IPS DF 19.7 (cell line): ENCODE data around the gene GALNTL6.
"Not testable (repeated sequence)": the region's sequence is repeated elsewhere in the genome, so short reads cannot be mapped to it uniquely, and the experiment has no call there.

Experiments used
- DNase-seq: peaks from one replicate; pipeline ENCODE4 v3.0.0-alpha.2; 2013; ENCODE audit warnings: low read depth, low spot score

GALNTL6 gene

DNA sequence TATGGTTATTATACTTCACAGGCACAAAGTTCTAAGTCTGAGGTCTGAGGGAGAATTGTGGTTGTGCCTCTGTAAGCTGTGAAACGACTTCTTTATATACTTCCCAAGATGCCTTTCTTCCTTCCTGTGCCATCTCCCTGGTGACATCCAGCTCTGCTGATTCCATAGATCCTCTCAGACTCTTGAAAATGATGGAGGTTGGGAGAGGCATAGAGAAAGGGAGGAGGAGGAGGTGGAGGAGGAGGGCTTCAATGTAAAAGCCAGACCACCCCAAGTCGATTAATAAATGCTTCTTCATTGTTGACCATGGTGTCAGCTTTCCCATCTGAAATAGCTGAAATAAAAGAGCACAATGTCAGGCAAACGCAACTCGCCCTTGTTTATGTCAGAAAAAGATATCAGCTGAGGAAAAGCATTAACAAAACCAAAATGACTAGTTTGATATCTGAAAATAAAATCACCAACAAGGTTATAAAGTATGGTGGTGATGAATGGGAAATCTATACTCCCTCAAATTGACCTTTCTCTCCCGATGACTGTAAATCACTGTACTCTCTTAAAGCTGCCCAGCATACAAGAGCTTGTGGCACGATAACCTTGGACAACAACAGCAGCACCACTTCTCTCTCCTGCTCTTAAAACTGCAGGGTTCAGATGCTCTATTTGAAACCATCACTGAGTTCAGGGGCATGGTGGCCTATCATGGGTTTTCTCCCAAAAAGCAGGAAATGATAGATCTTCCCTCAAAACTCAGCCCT, 1125.0 kb downstream of the GALNTL6 start:
- DNase-seq = no peak

DNA sequence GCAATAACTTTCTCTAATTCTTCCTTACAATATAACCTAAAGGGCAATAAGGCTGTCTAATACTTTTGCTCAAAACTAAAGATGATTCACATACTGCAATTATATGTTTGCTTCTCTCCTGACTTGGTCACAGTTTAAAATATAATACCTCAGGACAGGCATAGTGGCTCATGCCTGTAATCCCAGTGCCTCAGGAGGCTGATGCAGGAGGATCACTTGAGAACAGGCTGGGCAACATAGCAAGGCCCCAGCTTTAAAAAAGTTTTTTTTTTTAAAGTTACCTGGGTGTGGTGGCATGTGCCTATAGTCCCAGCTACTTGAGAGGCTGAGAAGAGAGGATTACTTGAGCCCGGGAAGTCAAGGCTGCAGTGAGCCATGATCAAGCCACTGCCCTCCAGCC, 1125.7 kb downstream of the GALNTL6 start:
- DNase-seq = no peak

DNA sequence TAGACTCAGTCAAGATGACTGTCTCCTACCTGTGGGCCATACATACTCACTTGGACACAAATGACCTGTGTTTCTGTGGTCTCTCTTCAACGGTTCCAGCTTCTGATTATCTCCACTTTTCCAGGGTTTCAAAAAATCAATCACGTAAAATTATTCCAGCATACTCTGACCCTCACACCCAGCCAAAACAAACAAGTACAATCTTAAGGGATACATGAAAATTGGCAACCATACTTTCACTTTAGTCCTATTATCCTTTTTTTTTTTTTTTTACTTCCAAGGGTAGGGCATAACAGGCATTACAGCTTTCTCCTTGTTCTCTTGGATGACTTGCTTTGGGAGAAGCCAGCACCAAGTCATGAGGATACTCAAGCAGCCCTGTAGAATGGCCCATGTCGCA, 1129.6 kb downstream of the GALNTL6 start:
- no peak for DNase-seq

DNA sequence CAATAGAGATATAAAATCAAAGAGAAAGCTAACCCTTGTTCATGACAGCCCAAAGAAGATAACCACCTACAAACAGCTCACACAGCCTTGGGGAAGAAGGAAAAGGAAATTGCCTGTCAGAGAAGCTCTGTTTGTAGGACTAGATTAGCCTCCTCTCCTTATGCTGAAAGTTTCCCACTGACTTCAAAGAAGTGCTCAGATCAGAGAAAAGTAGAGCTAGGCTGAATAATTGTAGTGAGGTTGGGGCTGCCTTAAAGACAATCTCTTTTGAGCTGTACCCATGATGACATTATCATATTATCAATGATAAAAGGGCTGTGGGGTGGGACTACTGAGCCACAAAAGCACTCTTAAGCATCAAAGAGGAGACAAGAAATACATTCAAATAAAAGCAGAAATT, 1132.4 kb downstream of the GALNTL6 start:
- no peak for DNase-seq

DNA sequence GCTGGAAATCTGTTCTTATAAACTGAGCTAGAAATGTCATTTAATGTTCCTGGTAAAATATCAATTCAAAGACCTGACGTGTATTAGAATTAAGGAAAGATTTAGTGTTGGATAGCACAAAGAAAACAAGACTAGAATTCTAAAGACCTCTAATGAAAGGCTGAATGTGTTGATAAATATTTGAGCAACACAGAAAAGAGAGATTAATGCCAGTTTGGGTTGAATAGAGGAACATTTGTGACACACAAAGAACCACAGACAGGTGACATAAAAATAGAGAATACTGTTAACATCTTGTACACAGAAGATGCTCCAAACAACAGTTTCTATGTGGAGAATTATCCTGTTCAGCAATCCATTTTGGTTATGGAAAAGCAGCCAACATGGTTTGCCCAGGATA, 1133.3 kb downstream of the GALNTL6 start:
- no peak for DNase-seq

DNA sequence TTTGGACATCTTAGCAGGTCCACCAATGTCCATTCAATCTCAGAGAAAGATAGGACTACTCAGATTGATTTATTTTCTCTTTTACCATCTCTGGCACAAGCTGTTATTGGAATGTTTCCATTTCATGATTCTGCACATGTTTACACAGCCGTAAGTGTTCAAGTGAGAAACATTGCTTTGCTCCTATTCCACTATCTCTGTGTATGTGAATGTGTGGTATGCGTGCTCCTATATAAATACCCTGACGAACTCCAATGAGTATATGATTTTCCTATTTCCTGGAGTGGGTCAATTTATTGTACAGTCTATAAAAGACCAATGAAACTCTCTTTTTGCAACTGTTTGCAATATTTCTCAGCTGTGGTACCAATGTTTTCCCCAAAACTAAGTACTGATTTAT, 1134.4 kb downstream of the GALNTL6 start:
- DNase-seq = no peak

DNA sequence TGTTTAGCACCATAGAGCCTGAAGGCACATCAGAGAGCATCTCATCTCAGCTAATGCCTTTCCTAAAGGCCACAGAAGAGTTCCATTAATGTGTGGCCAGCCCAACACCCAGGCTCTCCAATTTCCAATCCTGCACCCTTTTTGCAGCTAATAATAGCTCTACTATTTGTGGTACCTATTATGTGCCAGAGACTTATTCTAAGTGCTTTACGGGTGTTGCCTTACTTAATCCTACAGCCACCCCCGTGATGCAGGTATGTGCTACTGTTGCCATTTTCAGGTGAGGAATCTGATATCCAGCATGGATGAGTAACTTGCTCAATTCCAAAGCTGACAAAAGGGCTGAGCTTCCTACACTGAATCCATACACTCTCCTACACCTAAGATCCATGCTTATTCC, 1137.8 kb downstream of the GALNTL6 start:
- DNase-seq = no peak

DNA sequence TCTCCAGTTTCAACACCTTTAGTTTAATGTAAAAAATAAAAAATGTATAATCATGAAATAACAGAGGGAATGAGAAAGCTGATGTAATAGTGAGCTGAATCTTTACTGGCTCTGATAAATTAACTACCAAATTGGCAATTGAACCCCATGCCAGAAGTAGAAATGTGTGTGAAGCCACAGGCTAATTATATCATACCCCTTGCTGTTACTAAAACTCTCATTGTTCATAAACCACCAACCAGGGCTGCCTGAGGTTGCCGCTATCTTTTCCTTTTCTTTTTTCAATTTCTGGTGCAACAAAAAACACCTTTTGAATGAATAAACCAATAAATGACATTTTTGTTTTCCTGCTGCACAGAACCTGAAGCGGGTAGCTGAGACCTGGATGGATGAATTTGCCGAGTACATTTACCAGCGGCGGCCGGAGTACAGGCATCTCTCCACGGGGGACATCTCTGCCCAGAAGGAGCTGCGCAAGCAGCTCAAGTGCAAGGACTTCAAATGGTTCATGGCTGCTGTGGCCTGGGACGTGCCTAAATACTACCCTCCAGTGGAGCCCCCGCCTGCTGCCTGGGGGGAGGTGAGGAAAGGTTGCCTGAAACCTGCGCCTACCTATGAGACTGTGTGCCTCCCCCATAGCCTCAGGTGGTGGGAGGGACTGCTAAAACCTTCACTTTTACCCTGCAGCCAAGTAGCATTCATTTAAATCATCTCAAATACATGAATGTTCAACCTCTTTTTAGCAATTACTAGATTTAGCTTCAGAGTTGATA, 1138.7 kb downstream of the GALNTL6 start:
- no peak for DNase-seq

DNA sequence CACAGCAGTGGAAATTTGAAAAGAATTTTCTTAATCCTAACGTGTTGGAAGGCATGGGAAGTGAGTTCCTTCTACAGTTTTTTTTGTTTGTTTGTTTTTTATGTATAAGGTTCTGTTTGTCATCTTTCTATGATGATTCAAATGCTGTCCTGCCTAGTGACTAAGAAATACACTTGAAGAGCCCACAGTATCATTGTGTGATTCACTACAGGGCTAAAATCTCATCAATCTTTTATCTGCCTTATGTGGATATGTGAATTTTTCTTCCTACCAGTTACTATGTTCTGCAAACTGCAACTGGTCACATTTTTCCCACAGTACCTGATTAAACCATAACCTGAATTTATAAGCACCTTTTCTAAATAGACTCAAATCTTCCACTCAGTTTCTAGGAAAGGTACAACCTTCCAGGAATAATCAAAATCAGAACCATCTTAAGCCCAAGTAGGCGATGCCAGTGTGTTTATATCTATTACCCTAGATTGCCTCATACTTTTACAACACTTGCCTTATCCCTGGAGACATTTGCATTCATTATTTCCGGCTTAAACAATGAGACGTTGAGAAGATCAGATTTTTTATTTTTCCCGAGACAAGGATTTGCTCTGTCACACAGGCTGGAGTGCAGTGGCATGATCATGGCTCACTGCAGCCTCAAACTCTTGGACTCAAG, 1140.8 kb downstream of the GALNTL6 start:
- no peak for DNase-seq

DNA sequence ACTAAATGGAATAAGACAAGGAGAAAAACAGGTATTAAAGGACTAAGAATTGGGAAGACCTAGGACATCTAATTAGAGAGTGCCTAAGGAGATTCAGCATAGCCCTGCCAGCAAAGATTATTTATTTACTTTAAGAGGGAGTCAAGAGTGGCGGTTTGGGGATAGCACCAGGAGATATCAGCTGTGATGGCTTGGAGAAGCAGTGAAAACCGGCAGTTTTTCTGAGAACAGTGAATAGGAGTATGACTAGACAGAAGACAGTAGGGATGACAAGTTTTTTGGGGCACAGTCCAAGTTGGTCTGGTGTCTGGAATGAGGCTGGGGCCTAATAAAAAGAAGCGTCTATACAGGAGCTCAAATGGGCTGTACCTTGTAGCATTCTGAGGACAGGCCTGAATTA, 1143.1 kb downstream of the GALNTL6 start:
- not testable (repeated sequence) for DNase-seq

DNA sequence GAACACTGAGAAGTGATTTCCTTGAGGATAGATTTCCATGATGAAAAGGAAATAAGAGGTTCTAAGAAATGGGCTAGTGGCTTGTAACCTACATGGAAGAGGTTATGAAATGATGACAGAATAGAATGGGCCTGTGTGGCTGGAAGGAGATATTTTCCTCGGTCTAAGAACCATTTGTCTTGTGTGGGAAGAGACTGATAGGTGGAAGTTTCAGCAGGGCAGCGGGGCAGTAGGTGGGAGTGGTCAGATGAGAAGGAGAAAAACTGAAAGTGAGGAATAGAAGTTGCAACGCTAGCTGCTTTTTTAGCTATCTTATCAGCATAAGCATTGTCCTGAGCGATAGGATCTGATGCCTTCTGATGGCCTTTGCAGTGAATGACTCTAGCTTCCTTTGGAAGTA, 1144.0 kb downstream of the GALNTL6 start:
- DNase-seq = no peak

DNA sequence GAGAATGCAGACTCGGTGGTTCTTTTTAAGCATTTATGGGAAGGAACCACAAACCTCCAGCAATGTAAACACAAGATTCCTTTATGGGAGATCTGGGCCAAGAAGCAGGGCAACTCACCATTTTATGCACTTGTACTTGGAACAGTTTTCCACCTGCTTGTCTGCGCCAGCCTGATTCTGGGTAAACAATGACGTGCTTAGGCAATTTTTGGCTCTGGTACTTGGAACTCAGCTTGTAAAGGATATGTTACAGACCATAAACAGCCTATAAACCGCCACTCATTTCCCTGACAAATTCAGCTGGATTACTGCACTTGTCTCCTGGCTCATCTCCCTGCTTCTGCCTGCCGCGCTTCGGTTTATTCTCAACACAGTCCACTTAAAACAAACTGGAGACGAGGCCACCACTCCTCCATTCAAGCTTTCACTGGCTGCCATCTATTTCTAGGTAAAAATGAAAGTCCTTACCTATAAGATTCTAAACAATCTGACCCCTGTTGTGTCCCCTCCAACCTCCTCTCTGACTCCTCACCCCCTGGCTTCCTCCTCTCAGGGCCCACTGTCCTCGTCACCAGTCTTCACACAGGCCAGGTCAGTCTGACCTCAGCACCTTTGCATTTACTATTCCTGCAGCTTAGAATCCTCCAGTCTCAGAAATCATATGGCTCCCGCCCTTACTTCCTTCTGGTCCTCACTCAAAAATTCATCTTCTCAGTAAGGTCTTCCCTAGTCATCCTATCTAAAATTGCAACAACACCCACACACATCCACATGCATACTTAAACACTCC, 1149.6 kb downstream of the GALNTL6 start:
- no peak for DNase-seq

DNA sequence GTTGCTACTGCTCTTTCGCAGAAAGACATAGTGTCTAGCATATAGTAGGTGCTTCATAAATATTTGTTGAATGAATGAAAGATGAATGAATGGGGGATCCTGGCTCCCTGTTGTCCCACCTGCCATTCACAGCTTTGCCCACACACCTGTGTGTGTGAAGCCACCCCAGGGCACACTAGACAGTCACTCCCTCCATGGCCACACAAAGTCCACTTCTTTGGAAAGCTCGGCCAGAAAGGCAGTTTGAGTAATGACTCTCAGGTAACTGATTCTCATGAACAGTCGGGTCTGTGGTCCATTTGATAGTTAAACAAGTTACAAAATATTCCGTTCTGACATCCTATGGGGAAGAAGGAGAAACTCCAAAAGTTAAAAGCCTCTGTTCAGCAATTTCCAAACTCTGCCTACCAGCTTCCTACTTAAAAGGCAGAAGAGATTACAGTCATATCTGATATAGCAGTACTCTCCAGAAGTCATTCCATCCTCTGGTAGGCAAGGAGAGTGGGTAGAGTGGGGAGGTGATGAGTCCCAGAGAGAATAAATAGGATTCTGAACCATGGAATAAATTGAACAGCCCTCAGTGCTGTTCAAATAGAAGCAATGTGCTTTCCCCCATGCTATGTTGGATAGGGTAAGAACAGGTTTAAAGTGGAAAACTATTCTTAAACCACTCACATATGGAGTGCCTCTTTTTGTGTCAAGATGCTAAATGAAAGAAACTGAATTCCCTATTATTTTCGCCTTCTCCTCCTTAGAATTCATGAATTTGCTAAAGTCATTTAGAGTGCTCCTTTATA, 1150.5 kb downstream of the GALNTL6 start:
- DNase-seq = no peak

DNA sequence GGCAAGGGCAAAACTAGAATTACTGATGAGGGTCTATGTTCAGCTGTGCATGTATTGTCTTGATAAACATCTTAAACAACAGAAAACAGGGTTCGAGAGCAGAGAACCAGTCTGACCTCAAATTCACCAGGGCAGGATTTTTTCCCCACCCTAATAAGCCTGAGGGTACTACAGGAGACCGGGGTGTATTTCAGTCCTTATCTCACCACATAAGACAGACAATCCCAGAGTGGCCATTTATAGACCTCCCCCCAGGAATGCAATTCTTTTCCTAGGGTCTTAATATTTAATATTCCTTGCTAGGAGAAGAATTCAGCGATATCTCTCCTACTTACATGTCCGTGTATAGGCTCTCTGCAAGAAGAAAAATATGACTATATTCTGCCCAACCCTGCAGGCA, 1157.0 kb downstream of the GALNTL6 start:
- DNase-seq = not testable (repeated sequence)

DNA sequence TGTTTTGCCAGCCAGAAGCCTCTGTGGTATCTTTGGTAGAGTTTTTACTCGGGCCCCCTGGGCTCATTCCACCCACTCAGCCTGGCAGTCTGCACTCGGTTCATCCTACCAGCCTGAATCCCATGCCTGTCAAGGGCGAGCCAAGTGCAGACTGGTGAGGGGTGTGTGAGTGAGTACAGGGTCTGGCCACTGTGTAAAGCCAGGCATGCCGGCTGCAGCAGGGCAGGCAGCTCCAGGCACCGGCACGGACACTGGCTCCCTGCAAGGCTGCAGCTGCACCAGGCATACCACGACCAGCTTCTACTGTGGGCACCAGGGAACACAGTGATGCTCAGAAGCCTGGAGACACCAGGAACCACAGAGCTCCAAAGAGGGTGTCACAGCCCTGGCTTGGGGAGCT, 1161.4 kb downstream of the GALNTL6 start:
- no peak for DNase-seq

DNA sequence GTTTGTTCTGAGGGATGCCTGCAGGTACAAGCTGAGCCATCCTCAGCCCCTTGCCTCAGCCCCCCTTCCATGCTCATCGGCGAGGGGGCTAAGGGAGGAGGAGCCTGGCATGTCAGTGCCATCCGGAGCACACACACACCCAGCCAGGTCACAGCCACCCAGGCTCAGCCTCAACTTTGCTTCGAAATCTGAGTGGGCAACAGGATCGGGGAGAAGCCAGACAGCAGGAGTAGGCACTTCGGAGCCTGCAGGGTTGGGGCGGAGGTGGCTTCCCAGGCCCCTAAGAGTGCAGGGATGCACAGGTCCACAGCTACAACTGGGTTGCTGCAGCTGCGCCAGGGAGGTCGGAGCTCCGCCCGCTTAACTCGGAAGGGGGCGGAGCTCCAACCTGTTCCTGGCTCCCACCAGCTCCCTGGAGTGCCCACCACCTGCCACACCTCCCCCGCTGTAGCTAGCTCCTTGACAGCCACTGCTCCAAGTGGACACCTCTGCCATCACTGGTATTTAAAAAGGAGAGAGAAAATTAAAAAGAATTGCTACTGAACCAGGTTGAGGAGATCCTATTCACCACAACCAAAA, 1162.5 kb downstream of the GALNTL6 start:
- no peak for DNase-seq

DNA sequence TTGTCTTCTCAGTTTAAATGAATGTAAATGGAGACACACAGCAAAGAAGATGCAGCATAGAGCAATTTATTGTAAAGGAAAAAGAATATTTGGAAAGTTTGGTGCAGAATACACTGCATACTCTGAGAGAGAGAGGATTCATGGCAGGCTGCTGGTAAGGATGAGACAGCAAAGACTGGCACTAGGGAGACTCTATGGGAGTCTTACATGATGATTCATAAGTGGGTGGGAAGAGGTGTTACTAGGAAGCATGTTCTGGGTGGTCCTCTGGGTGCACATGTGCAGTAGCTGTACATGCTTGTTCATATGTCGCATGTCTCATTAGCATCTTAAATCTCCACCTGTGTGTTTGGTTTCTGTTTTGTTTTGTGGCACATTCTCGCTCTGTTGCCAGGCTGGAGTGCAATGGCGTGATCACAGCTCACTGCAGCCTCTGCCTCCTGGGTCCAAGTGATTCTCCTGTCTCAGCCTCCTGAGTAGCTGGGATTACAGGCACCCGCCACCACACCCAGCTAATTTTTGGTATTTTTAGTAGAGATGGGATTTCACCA, 1164.4 kb downstream of the GALNTL6 start:
- not testable (repeated sequence) for DNase-seq

DNA sequence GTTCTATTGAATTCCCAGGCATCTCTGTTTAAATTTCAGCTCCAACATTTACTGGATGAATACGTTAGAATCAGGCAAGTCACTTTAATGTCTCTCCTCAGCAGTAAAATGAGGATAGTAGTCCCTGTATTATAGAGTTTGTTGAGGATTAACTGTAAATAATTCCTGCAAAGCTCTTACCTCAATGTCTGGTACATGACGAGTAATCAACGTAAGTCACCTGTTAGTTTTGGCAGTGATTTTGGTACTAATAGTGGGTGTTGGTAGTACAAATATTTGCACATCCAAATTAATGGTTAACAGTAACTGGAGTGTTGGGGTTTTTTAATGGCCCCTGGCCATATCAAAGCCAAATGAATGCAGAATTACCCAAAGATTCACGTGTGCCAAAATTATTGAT, 1165.6 kb downstream of the GALNTL6 start:
- DNase-seq = no peak

DNA sequence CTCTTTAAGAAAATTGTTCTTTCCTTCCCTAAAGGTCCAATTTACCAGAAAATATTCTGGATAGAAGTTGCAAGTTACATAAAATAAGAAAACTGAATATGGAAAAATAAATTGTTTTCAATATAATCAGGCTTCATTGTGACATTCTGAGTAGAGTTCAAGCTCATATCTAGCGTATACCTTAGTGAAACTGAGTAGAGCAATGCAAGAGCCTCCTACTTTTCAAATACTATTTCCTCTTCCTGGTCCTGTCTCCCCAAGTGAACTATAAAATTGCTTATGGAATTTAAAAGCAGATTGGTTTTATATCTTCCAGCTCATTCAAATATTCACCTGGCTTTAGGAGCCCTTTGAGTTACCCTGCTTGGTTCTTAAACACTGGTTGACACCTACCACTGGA, 1166.1 kb downstream of the GALNTL6 start:
- no peak for DNase-seq

DNA sequence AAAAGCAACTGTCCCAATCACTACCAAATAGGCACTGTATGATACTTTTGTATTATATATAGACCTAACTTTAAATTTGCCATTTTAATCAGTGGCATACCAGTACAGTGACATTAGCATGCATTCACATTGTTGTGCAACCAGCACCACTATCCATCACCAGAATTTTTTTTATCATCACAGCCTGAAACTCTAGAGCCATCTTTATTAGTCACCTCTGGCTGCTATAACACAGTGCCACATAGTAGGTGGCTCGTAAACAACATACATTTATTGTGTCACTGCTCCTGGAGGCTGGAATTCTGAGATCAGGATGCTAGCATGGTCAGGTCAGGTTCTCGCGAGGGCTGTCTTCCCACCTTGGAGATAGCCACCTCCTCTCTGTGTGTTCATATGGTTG, 1167.0 kb downstream of the GALNTL6 start:
- DNase-seq = no peak
